ENCODE results near the gene CSTA. TPM values are rescaled to one million over a fixed set of nuclear protein-coding genes. Genes with fewer than 3 reads are reported as not detected.

CSTA gene
- total RNA-seq (10.0 TPM), polyA plus RNA-seq (12.4 TPM)

- 59% methylated on average over 6 of the region's 6 CpGs for WGBS
These were observed at the start of gene CSTA for GRCh38 chr3:122324871-122325323. TSS of gene CSTA (plus strand) at chr3:122325248. CDS start at chr3:122325293, 45 bp downstream.

DNA sequence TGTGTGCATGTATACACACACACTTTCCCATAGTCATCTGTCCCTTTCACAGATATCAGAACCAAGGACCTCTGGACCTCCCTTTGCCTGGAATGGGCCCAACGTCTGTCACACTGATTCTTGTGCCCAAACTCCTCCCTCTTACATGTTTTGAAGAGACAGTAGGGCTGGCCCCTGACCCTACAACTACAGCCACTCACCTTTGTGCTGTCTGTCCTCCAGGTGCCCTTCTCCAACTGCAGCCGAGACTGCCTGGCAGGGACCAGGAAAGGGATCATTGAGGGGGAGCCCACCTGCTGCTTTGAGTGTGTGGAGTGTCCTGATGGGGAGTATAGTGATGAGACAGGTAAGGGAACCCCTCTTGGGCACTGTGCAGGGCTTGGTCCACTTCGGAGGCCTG is 43.2 kb upstream of the CSTA start:
- no peaks in the 10 kb centered on the region for H3K36me3 ChIP-seq (ENCODE audit: insufficient read depth)
- no peak for DNase-seq (ENCODE audit: extremely low spot score)
- no peak overlapping the region for H3K27ac ChIP-seq (ENCODE audit: low read depth)
- no peaks in the 10 kb centered on the region for H3K4me1 ChIP-seq (ENCODE audit: insufficient read depth)
- H3K4me3 ChIP-seq (ENCODE audit: low read depth, low read length): no peak overlapping the region
- WGBS: 53% methylated on average over 3 of the region's 3 CpGs

More at GRCh38 chr3:122324871-122325323, at the start of gene CSTA:
- Histone ChIP-seq H3K4me1 (ENCODE audit: insufficient read depth) (no peaks in the 10 kb centered on the region), H3K4me3 (ENCODE audit: low read depth, low read length) (no peak within 1 kb of the TSS), H3K36me3 (ENCODE audit: insufficient read depth) (no peaks in the 10 kb centered on the region), H3K27ac (ENCODE audit: low read depth) (no peak within 1 kb of the TSS)
- DNase-seq (ENCODE audit: extremely low spot score): no peak

- H3K4me3 ChIP-seq (ENCODE audit: low read depth, low read length): no peak overlapping the region
- no peaks in the 10 kb centered on the region for H3K36me3 ChIP-seq (ENCODE audit: insufficient read depth)
- no peak for DNase-seq (ENCODE audit: extremely low spot score)
- no peak overlapping the region for H3K27ac ChIP-seq (ENCODE audit: low read depth)
- 88% methylated on average over 22 of the region's 22 CpGs for WGBS
- no peaks in the 10 kb centered on the region for H3K4me1 ChIP-seq (ENCODE audit: insufficient read depth)
These were observed 41.1 kb upstream of the CSTA start for GRCh38 chr3:122283796-122284445.

GRCh38 chr3:122284486-122284885 is 40.6 kb upstream of the CSTA start:
- Histone ChIP-seq H3K4me3 (ENCODE audit: low read depth, low read length) (no peak overlapping the region), H3K27ac (ENCODE audit: low read depth) (no peak overlapping the region), H3K36me3 (ENCODE audit: insufficient read depth) (no peaks in the 10 kb centered on the region), H3K4me1 (ENCODE audit: insufficient read depth) (no peaks in the 10 kb centered on the region)
- WGBS: 92% methylated on average over 20 of the region's 20 CpGs
- no peak for DNase-seq (ENCODE audit: extremely low spot score)

DNA sequence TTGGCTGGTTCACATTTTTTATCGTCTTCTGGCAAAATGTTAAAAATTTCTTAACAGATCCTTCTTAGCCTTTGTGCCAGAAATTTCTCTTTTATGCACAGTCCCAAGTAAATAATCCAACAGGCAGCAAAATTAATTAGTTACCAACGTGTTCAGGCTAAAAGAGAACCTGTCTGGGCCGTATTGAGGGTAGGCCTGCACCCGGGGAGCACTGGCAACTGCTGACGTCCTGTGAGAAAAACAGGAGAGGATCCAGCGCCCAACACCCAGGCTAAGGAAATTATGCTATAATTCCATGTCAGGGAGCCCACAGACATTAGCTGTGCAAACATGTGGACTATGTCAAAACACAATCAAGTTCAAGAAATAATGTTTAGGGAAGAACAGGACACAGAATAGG is 30.7 kb upstream of the CSTA start:
- 27% methylated on average over 6 of the region's 6 CpGs for WGBS

GRCh38 chr3:122295266-122296062 is 29.6 kb upstream of the CSTA start:
- Histone ChIP-seq H3K4me3 (ENCODE audit: low read depth, low read length) (no peak overlapping the region), H3K36me3 (ENCODE audit: insufficient read depth) (no peaks in the 10 kb centered on the region), H3K27ac (ENCODE audit: low read depth) (no peak overlapping the region), H3K4me1 (ENCODE audit: insufficient read depth) (no peaks in the 10 kb centered on the region)
- no peak for DNase-seq (ENCODE audit: extremely low spot score)
- 71% methylated on average over 5 of the region's 5 CpGs for whole genome bisulfite sequencing

More for the DNA sequence above, 30.7 kb upstream of the CSTA start:
- H3K4me3 ChIP-seq (ENCODE audit: low read depth, low read length): no peak overlapping the region
- H3K36me3 ChIP-seq (ENCODE audit: insufficient read depth): no peaks in the 10 kb centered on the region
- no peak for DNase-seq (ENCODE audit: extremely low spot score)
- no peak overlapping the region for H3K27ac ChIP-seq (ENCODE audit: low read depth)
- no peaks in the 10 kb centered on the region for H3K4me1 ChIP-seq (ENCODE audit: insufficient read depth)

DNA sequence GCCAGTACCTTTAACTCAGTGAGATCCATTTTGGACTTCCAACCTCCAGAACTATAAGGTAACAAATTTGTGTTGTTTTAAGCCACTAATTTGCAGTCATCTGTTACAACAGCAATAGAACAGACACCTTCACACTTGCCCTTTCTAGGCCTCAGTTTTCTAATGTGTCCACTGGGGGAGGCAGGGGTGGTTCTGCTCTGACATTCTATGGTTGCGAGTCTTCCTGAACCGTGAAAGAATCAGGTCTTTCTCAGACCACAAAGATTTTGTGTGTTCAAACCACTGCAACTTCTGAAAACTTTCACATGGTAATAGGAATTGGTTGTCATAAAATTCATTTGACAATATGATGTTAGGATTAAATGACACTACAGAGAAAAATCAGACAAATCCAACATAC is 26.8 kb upstream of the CSTA start:
- no peak for DNase-seq (ENCODE audit: extremely low spot score)
- H3K27ac ChIP-seq (ENCODE audit: low read depth): no peak overlapping the region
- H3K4me3 ChIP-seq (ENCODE audit: low read depth, low read length): no peak overlapping the region
- H3K36me3 ChIP-seq (ENCODE audit: insufficient read depth): no peaks in the 10 kb centered on the region
- no peaks in the 10 kb centered on the region for H3K4me1 ChIP-seq (ENCODE audit: insufficient read depth)
- 74% methylated on average over 2 of the region's 2 CpGs for WGBS

DNA sequence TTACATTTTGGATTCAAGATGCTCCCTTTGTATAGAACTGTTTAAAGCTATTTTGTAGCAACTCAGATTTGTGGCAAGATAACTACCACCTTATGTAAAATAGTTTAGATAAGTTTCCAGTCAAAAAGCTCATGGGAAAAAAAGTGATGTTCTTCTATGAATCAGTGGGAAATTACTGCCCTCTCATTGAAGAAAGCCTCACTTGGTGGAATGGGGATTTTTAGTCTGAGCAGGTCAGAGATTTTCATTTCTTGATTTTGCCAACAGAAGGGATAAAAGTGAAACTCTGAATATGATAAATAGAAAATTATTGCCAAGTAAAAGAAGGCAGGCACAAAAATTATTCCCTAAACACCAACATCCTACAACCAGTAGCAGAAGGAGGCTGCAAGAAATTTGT is 25.8 kb upstream of the CSTA start:
- DNase-seq (ENCODE audit: extremely low spot score): no peak
- H3K4me3 ChIP-seq (ENCODE audit: low read depth, low read length): no peak overlapping the region
- no peaks in the 10 kb centered on the region for H3K36me3 ChIP-seq (ENCODE audit: insufficient read depth)
- no peaks in the 10 kb centered on the region for H3K4me1 ChIP-seq (ENCODE audit: insufficient read depth)
- H3K27ac ChIP-seq (ENCODE audit: low read depth): no peak overlapping the region

GRCh38 chr3:122299872-122300460 is 25.1 kb upstream of the CSTA start:
- 83% methylated on average over 12 of the region's 12 CpGs for WGBS
- no peak for DNase-seq (ENCODE audit: extremely low spot score)
- no peaks in the 10 kb centered on the region for H3K36me3 ChIP-seq (ENCODE audit: insufficient read depth)

DNA sequence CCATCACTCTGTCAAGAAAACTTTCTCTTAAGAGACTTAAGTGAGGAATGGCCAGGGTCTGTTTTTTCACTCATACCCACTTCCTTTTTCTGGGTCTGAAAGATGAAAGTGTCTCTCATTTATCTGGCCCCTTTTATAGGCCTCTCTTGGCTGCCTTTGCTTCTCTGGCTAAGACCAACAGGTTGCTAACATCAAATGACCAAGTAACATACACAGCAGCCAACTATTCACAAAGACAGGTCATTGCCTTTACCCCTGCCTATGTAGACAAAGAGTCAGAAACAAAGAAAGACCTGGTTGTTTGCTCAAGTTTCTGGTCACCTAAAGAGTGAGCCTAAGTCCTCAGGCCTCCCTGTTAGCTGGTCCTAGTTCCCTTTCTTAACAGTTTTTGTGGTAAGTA is 24.0 kb upstream of the CSTA start:
- Histone ChIP-seq H3K4me3 (ENCODE audit: low read depth, low read length) (no peak overlapping the region), H3K4me1 (ENCODE audit: insufficient read depth) (no peaks in the 10 kb centered on the region), H3K36me3 (ENCODE audit: insufficient read depth) (no peaks in the 10 kb centered on the region), H3K27ac (ENCODE audit: low read depth) (no peak overlapping the region)
- DNase-seq (ENCODE audit: extremely low spot score): no peak

More at GRCh38 chr3:122299872-122300460, 25.1 kb upstream of the CSTA start:
- H3K4me3 ChIP-seq (ENCODE audit: low read depth, low read length): no peak overlapping the region
- H3K27ac ChIP-seq (ENCODE audit: low read depth): no peak overlapping the region
- H3K4me1 ChIP-seq (ENCODE audit: insufficient read depth): no peaks in the 10 kb centered on the region

DNA sequence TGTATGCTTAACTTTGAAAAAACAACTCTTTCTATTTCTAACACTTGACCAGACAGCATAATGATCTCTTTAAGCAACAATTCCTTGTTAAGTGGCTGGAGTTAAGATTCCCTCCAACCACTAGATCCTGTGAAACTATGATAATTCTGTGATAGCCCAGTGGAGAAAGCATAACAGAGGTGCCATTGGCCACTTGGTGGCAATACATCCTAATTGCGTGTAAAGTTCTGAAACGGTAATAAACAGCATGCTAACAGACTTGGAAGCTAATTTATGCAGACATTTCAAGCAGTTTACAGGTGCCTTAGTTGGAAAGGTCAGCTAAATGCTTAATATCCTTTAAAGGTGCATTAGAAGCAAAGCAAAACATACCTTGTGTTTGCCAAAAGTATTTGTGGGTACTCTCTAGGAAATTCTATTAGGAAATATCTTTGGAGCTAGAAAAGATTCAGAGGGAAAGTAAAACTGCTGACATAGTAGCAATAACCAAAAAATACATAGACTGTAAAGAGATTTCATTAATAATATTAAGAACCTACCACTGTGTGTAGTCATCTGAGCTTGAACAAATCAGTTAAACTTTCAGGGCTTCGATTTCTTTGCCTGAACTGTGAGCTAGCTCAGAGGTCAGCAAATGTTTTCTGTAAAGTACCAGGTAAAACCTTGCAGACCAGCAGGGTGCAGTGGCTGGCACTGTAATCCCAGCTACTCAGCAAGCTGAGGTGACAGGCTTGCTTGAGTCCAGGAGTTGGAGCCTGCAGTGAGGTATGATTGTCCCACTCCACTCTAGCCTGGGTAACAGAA is 19.0 kb upstream of the CSTA start:
- H3K36me3 ChIP-seq (ENCODE audit: insufficient read depth): no peaks in the 10 kb centered on the region
- no peak overlapping the region for H3K27ac ChIP-seq (ENCODE audit: low read depth)
- 37% methylated on average over 3 of the region's 3 CpGs for WGBS
- H3K4me1 ChIP-seq (ENCODE audit: insufficient read depth): no peaks in the 10 kb centered on the region
- no peak for DNase-seq (ENCODE audit: extremely low spot score)
- no peak overlapping the region for H3K4me3 ChIP-seq (ENCODE audit: low read depth, low read length)

GRCh38 chr3:122306622-122306953 is 18.5 kb upstream of the CSTA start:
- no peaks in the 10 kb centered on the region for H3K4me1 ChIP-seq (ENCODE audit: insufficient read depth)
- WGBS: 54% methylated on average over 2 of the region's 2 CpGs
- no peaks in the 10 kb centered on the region for H3K36me3 ChIP-seq (ENCODE audit: insufficient read depth)
- H3K27ac ChIP-seq (ENCODE audit: low read depth): no peak overlapping the region
- H3K4me3 ChIP-seq (ENCODE audit: low read depth, low read length): no peak overlapping the region
- no peak for DNase-seq (ENCODE audit: extremely low spot score)

- Histone ChIP-seq H3K4me3 (ENCODE audit: low read depth, low read length) (no peak overlapping the region), H3K4me1 (ENCODE audit: insufficient read depth) (no peaks in the 10 kb centered on the region), H3K27ac (ENCODE audit: low read depth) (no peak overlapping the region), H3K36me3 (ENCODE audit: insufficient read depth) (no peaks in the 10 kb centered on the region)
- DNase-seq (ENCODE audit: extremely low spot score): no peak
- 70% methylated on average over 4 of the region's 4 CpGs for WGBS
These were observed 17.9 kb upstream of the CSTA start for GRCh38 chr3:122307094-122307687.
